IMR-90 (cell line): ENCODE measurements around the gene FKBP1B. TPM values are rescaled to one million over a fixed set of nuclear protein-coding genes. Genes with fewer than 3 reads are reported as not detected.

ENCODE experiments used
- ATAC-seq: fragments of 200-7000 bp; cut with Tn5 transposase; 2 replicates; pipeline ENCODE4 v1.9.1; 2020; ENCODE audit warnings: low read depth, mild to moderate bottlenecking, moderate library complexity
- BruUV-seq: library from RNA; stranded (reverse); fragments of 400-500 nt; replicated peaks from 2 replicates; lab custom pipeline; 2021; lab: Mats Ljungman, UMichigan
- CTCF ChIA-PET: fragments of 300-600 bp; formaldehyde crosslinking; extraction: SDS; loops from one replicate; lab custom pipeline; 2021; ENCODE audit warnings: antibody characterized with exemption; lab: Yijun Ruan, JAX
- POLR2A ChIA-PET: fragments of 300-600 bp; sonication (Branson Sonifier 250); formaldehyde crosslinking; loops from one replicate; lab custom pipeline; 2022; ENCODE audit warnings: antibody characterized with exemption; ENCODE audit not compliant: unreplicated experiment; lab: Charles Lee
- DNase-seq: peaks from one replicate; pipeline ENCODE4 v3.0.0; 2013
- H2AFZ ChIP-seq: replicated peaks from 2 replicates; pipeline ENCODE3; 2013; ENCODE audit warnings: low read length, mild to moderate bottlenecking; ENCODE audit not compliant: poor library complexity
- H2AK5ac ChIP-seq: 2 replicates; pipeline ENCODE4 v1.6.1; 2013; ENCODE audit warnings: low read depth, low read length, inconsistent platforms
- H2AK9ac ChIP-seq: replicated peaks from 2 replicates; pipeline ENCODE3; 2013; ENCODE audit warnings: mild to moderate bottlenecking, low read depth, low read length, moderate library complexity; ENCODE audit not compliant: poor library complexity
- H2BK120ac ChIP-seq: 2 replicates; pipeline ENCODE4 v1.6.1; 2013; ENCODE audit warnings: low read depth, low read length, inconsistent platforms
- H2BK15ac ChIP-seq: 3 replicates; pipeline ENCODE4 v1.6.1; 2013; ENCODE audit warnings: low read depth, low read length, inconsistent platforms
- H2BK20ac ChIP-seq: 2 replicates; pipeline ENCODE4 v1.6.1; 2013; ENCODE audit warnings: low read depth, mild to moderate bottlenecking, inconsistent platforms, low read length, moderate library complexity
- H2BK5ac ChIP-seq: 2 replicates; pipeline ENCODE4 v1.6.1; 2013; ENCODE audit warnings: mild to moderate bottlenecking, low read depth, low read length, inconsistent platforms; ENCODE audit not compliant: poor library complexity, severe bottlenecking
- H3K14ac ChIP-seq: replicated peaks from 2 replicates; pipeline ENCODE4 v1.6.1; 2013; ENCODE audit warnings: low read depth, low read length, inconsistent platforms
- H3K18ac ChIP-seq: 2 replicates; pipeline ENCODE4 v1.6.1; 2013; ENCODE audit warnings: low read depth, low read length, control low read depth
- H3K23ac ChIP-seq: 2 replicates; pipeline ENCODE4 v1.6.1; 2013; ENCODE audit warnings: low read depth, low read length, inconsistent platforms
- H3K27ac ChIP-seq: 2 replicates; pipeline ENCODE4 v1.5.1; 2013; ENCODE audit warnings: mild to moderate bottlenecking, control low read depth, low read length; ENCODE audit not compliant: insufficient read depth
- H3K27me3 ChIP-seq: 2 replicates; pipeline ENCODE4 v1.6.1; 2013; ENCODE audit warnings: low read length; ENCODE audit not compliant: control insufficient read depth, insufficient read depth
- H3K36me3 ChIP-seq: 2 replicates; pipeline ENCODE4 v1.6.1; 2013; ENCODE audit warnings: low read length, mixed read lengths; ENCODE audit not compliant: control insufficient read depth, insufficient read depth
- H3K4ac ChIP-seq: 2 replicates; pipeline ENCODE4 v1.6.1; 2013; ENCODE audit warnings: low read depth, low read length, inconsistent platforms
- H3K4me1 ChIP-seq: 2 replicates; pipeline ENCODE4 v1.6.1; 2013; ENCODE audit warnings: low read length, mixed read lengths; ENCODE audit not compliant: control insufficient read depth, insufficient read depth
- H3K4me2 ChIP-seq: 2 replicates; pipeline ENCODE4 v1.6.1; 2013; ENCODE audit warnings: low read depth, mild to moderate bottlenecking, control low read depth, low read length, moderate library complexity
- H3K4me3 ChIP-seq: 2 replicates; pipeline ENCODE4 v1.5.1; 2013; ENCODE audit warnings: low read depth, mild to moderate bottlenecking, control low read depth, low read length, moderate library complexity; ENCODE audit not compliant: insufficient read depth
- H3K56ac ChIP-seq: 2 replicates; pipeline ENCODE4 v1.6.1; 2013; ENCODE audit warnings: low read length, inconsistent platforms; ENCODE audit not compliant: insufficient read depth; ENCODE audit errors: extremely low read depth
- H3K79me1 ChIP-seq, 2 experiments: 2 replicates each; pipeline ENCODE4 v1.6.1; 2013; ENCODE audit warnings: low read length in 2 of 2, inconsistent platforms in 1 of 2, low read depth in 1 of 2
- H3K9ac ChIP-seq: 2 replicates; pipeline ENCODE4 v1.6.1; 2013; ENCODE audit warnings: low read depth, low read length, control low read depth
- H3K9me1 ChIP-seq: 2 replicates; pipeline ENCODE4 v1.6.1; 2013; ENCODE audit warnings: low read length, inconsistent platforms; ENCODE audit not compliant: insufficient read depth
- H3K9me3 ChIP-seq: 2 replicates; pipeline ENCODE4 v1.6.1; 2013; ENCODE audit warnings: low read length; ENCODE audit not compliant: control insufficient read depth, insufficient read depth
- H4K20me1 ChIP-seq: 2 replicates; pipeline ENCODE4 v1.6.1; 2013; ENCODE audit warnings: low read length, inconsistent platforms; ENCODE audit not compliant: insufficient read depth
- H4K5ac ChIP-seq: 2 replicates; pipeline ENCODE4 v1.6.1; 2013; ENCODE audit warnings: mild to moderate bottlenecking, low read depth, low read length, control low read depth
- H4K8ac ChIP-seq, 2 experiments: 2 replicates each; pipeline ENCODE4 v1.6.1; 2013; ENCODE audit warnings: low read depth in 2 of 2, low read length in 2 of 2, control low read depth in 1 of 2, inconsistent platforms in 1 of 2
- H4K91ac ChIP-seq: 2 replicates; pipeline ENCODE4 v1.6.1; 2013; ENCODE audit warnings: low read depth, low read length, inconsistent platforms; ENCODE audit not compliant: insufficient read depth
- BHLHE40 ChIP-seq: fragments of 150-350 bp; IDR thresholded peaks from 2 replicates; pipeline ENCODE4 v1.6.1; 2016; ENCODE audit warnings: mild to moderate bottlenecking, low read depth, low read length
- CHD1 ChIP-seq: IDR thresholded peaks from 2 replicates; pipeline ENCODE4 v1.6.1; 2012; ENCODE audit warnings: low read depth, low read length, improper control_type of control experiment
- CTCF ChIP-seq: conservative IDR thresholded peaks from 2 replicates; pipeline ENCODE4 v1.5.1; 2012; ENCODE audit warnings: mild to moderate bottlenecking, low read depth, low read length, improper control_type of control experiment
- FOS ChIP-seq: fragments of 150-350 bp; IDR thresholded peaks from 2 replicates; pipeline ENCODE4 v1.6.1; 2016; ENCODE audit warnings: low read depth, low read length
- MAZ ChIP-seq: IDR thresholded peaks from 2 replicates; pipeline ENCODE4 v1.6.1; 2012; ENCODE audit warnings: low read depth, mild to moderate bottlenecking, low read length, improper control_type of control experiment, moderate library complexity, borderline replicate concordance
- POLR2A ChIP-seq: IDR thresholded peaks from 2 replicates; pipeline ENCODE4 v1.6.1; 2012; ENCODE audit warnings: mild to moderate bottlenecking, low read depth, low read length
- RFX5 ChIP-seq: IDR thresholded peaks from 2 replicates; pipeline ENCODE4 v1.8.0; 2012; ENCODE audit warnings: low read depth, mild to moderate bottlenecking, low read length, moderate library complexity
- USF2 ChIP-seq: fragments of 150-350 bp; IDR thresholded peaks from 2 replicates; pipeline ENCODE4 v1.6.1; 2017; ENCODE audit warnings: mild to moderate bottlenecking, antibody characterized with exemption, low read length, low read depth
- WGBS, 2 experiments: methylation state at CpG; one replicate each; pipeline versions ENCODE4 v1.1.5 to v1.1.7; 2013; ENCODE audit warnings: missing lambda C conversion rate in 2 of 2; ENCODE audit not compliant: insufficient read length in 1 of 2; ENCODE audit errors: extremely low coverage in 2 of 2; 5-methylcytosine and 5-hydroxymethylcytosine counted together
- dilution Hi-C: fragments of 300-500 bp; cut with HindIII; formaldehyde crosslinking; loops from one replicate; pipeline ENCODE4 v1.14.3; 2018; ENCODE audit warnings: low sequenced_read_pairs; ENCODE audit not compliant: unreplicated experiment
- in situ Hi-C: fragments of 300-500 bp; cut with MboI; formaldehyde crosslinking; loops from 3 replicates; pipeline ENCODE4 v1.14.3; 2019; ENCODE audit warnings: low sequenced_read_pairs, inconsistent platforms, mixed read lengths
- intact Hi-C: fragments of 100-400 bp; cut with micrococcal nuclease; formaldehyde crosslinking; loops from 2 replicates; pipeline ENCODE4 v1.10.0; 2022
- polyA plus RNA-seq, 3 experiments: library from polyadenylated mRNA; depleted of rRNA; stranded (reverse); fragments of >200 nt; gene quantifications; 2 replicates each; pipeline ENCODE4 v1.2.3, GENCODE V29; 2012; ENCODE audit warnings: low replicate concordance in 1 of 3
- total RNA-seq: library from RNA; depleted of rRNA; stranded (reverse); fragments of >200 nt; gene quantifications from 2 replicates; pipeline ENCODE4 v1.2.3, GENCODE V29; 2012

The FKBP1B gene
- total and polyA plus RNA-seq, 2 of the 4 experiments (the other 2 are of a cell fraction) = 10.2 to 15.1 TPM

- intact Hi-C loops = no loop called here
- TF ChIP-seq MAZ = no peak
- no peak for TF ChIP-seq BHLHE40
- no peak for TF ChIP-seq FOS
- TF ChIP-seq CTCF = no peak
- no peak for TF ChIP-seq RFX5
- no peak for TF ChIP-seq POLR2A
- no peak for TF ChIP-seq USF2
- no peak for TF ChIP-seq CHD1
- Histone ChIP-seq H3K23ac (no peak overlapping the region), H3K14ac (no peak overlapping the region), H4K8ac (no peak overlapping the region), H2BK15ac (no peak overlapping the region), H2BK5ac (no peak overlapping the region), H2BK120ac (no peak overlapping the region), H3K18ac (no peak overlapping the region), H3K27ac (no peak overlapping the region), H3K27me3 (no peaks in the 10 kb centered on the region), H3K36me3 (peaks cover 19% of the 10 kb centered on the region), H4K20me1 (no peaks in the 10 kb centered on the region), H2AK5ac (no peak overlapping the region), H2BK20ac (no peak overlapping the region), H3K4me2 (no peak overlapping the region), H3K4ac (no peak overlapping the region), H3K9me3 (no peaks in the 10 kb centered on the region), H3K56ac (no peak overlapping the region), H4K91ac (no peak overlapping the region), H2AK9ac (no peak overlapping the region), H3K9me1 (peaks cover 6% of the 10 kb centered on the region; the same call in 1 of the 2 replicates), H2AFZ (no peak overlapping the region), H3K79me1 (peaks cover 9 to 12% of the 10 kb centered on the region in 2 experiments), H3K4me1 (no peaks in the 10 kb centered on the region), H3K4me3 (no peak overlapping the region), H3K9ac (no peak overlapping the region), H4K5ac (no peak overlapping the region)
- dilution Hi-C loops = no loop called here
- ChIA-PET POLR2A (no interaction called here), CTCF (interaction anchor here (1.2 kb wide), 1 partner anchor 10 kb away, joined by 5 read pairs; no protein-coding TSS in a partner anchor)
- no TSS peak for BruUV-seq
- DNase-seq (no peak), ATAC-seq (no peak)
- in situ Hi-C loops = no loop called here
- WGBS, 2 experiments = no CpG with 5 or more reads among the region's 2 CpGs
These were observed 15.8 kb downstream of the FKBP1B start for GRCh38 chr2:24065341-24065740.
